ENCODE measurements around the gene LEKR1. TPM values are rescaled to one million over a fixed set of nuclear protein-coding genes. Genes with fewer than 3 reads are reported as not detected.

The LEKR1 gene
- total and polyA plus RNA-seq, 3 donors from 2014 or later, result 9.7 to 23.0 (median 22.9) TPM

GRCh38 chr3:157082305-157082982 lies 256.3 kb downstream of the LEKR1 start:
- H3K27ac ChIP-seq, result no peak overlapping the region

DNA sequence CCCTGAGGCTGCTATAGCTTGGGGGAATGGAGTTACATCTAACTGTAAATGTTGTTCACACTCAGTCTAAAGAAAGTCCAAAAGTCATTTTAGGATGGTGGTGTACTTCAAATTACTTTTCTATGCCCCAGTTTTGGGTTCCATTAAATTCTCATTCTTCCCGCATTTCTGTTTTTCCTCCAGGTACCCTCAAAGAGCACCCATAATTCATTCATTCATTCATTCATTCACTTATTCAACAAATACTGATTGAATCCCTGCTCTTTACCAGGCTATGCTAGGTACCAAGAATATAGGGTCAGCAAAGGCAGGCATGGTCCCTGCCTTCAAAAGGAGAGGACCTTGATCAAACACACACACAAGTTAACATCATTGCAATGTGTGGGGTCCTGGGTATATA lies 257.7 kb downstream of the LEKR1 start:
- no peaks in the 10 kb centered on the region for H3K36me3 ChIP-seq (ENCODE audit: low read depth, missing control alignments)
- TF ChIP-seq, protein P1, sequence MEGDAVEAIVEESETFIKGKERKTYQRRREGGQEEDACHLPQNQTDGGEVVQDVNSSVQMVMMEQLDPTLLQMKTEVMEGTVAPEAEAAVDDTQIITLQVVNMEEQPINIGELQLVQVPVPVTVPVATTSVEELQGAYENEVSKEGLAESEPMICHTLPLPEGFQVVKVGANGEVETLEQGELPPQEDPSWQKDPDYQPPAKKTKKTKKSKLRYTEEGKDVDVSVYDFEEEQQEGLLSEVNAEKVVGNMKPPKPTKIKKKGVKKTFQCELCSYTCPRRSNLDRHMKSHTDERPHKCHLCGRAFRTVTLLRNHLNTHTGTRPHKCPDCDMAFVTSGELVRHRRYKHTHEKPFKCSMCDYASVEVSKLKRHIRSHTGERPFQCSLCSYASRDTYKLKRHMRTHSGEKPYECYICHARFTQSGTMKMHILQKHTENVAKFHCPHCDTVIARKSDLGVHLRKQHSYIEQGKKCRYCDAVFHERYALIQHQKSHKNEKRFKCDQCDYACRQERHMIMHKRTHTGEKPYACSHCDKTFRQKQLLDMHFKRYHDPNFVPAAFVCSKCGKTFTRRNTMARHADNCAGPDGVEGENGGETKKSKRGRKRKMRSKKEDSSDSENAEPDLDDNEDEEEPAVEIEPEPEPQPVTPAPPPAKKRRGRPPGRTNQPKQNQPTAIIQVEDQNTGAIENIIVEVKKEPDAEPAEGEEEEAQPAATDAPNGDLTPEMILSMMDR (IDR thresholded peaks at IDR 0.05), result no peak
- no peak for TF ChIP-seq POLR2A (IDR thresholded peaks at IDR 0.05)
- no peaks in the 10 kb centered on the region for H3K9me3 ChIP-seq
- H3K4me1 ChIP-seq, result peaks cover 29% of the 10 kb centered on the region
- intact Hi-C loops (cut with DNase I; ENCODE audit: low total_unique reads), result loop anchor here (5.0 kb wide), 1 partner anchor 542 kb away; no protein-coding TSS in a partner anchor
- H3K4me3 ChIP-seq, result no peak overlapping the region
- H3K27me3 ChIP-seq, result no peaks in the 10 kb centered on the region
- no peak overlapping the region for H3K27ac ChIP-seq
- DNase-seq, result no peak
- 89 to 100% methylated on average over 1 of the region's 1 CpG for WGBS, 2 donors

More at GRCh38 chr3:157082305-157082982, 256.3 kb downstream of the LEKR1 start:
- TF ChIP-seq, protein P1 (IDR thresholded peaks at IDR 0.05), result no peak
- TF ChIP-seq POLR2A (IDR thresholded peaks at IDR 0.05), result no peak
- H3K36me3 ChIP-seq (ENCODE audit: low read depth, missing control alignments), result no peaks in the 10 kb centered on the region
- H3K4me1 ChIP-seq, result peaks cover 19% of the 10 kb centered on the region
- no peak overlapping the region for H3K4me3 ChIP-seq
- no peak for DNase-seq
- H3K9me3 ChIP-seq, result no peaks in the 10 kb centered on the region
- intact Hi-C loops (cut with DNase I; ENCODE audit: low total_unique reads), result loop anchor here (5.0 kb wide), 1 partner anchor 540 kb away; no protein-coding TSS in a partner anchor
- whole genome bisulfite sequencing, 2 donors, result 86 to 89% methylated on average over 8 to 11 of the region's 11 CpGs
- H3K27me3 ChIP-seq, result no peaks in the 10 kb centered on the region

- H3K9me3 ChIP-seq, result no peaks in the 10 kb centered on the region
- DNase-seq, result peak; percentile 28
- H3K27ac ChIP-seq, result peak overlapping the region in 1 of 2 donors; percentile 99
- H3K4me3 ChIP-seq, result no peak overlapping the region
- no peak for TF ChIP-seq POLR2A (IDR thresholded peaks at IDR 0.05)
- TF ChIP-seq, protein P1 (IDR thresholded peaks at IDR 0.05), result no peak
- intact Hi-C loops (cut with DNase I; ENCODE audit: low total_unique reads), result loop anchor here (5.0 kb wide), 1 partner anchor 409 kb away; no protein-coding TSS in a partner anchor
- H3K36me3 ChIP-seq (ENCODE audit: low read depth, missing control alignments), result no peaks in the 10 kb centered on the region
- H3K4me1 ChIP-seq, result peaks cover 40% of the 10 kb centered on the region
- no peaks in the 10 kb centered on the region for H3K27me3 ChIP-seq
- WGBS, 2 donors, result 68 to 75% methylated on average over 6 of the region's 6 CpGs
Measured at GRCh38 chr3:157086060-157086750, 260.1 kb downstream of the LEKR1 start.

GRCh38 chr3:157086775-157087174 lies 260.6 kb downstream of the LEKR1 start:
- Histone ChIP-seq H3K9me3 (no peaks in the 10 kb centered on the region), H3K4me1 (peaks cover 40% of the 10 kb centered on the region), H3K27me3 (no peaks in the 10 kb centered on the region), H3K4me3 (no peak overlapping the region), H3K27ac (peak overlapping the region in 1 of 2 donors; percentile 99), H3K36me3 (ENCODE audit: low read depth, missing control alignments) (no peaks in the 10 kb centered on the region)
- WGBS, 2 donors, result 45 to 58% methylated on average over 3 of the region's 3 CpGs
- no peak for DNase-seq
- TF ChIP-seq POLR2A (IDR thresholded peaks at IDR 0.05), result no peak
- TF ChIP-seq, protein P1 (IDR thresholded peaks at IDR 0.05), result no peak
- intact Hi-C loops (cut with DNase I; ENCODE audit: low total_unique reads), result loop anchor here (5.0 kb wide), 1 partner anchor 409 kb away; no protein-coding TSS in a partner anchor

Data from testis (tissue), 3 donors.